Activated naive CD4-positive, alpha-beta T cell treated with anti-CD3 and anti-CD28 coated beads, Interleukin-2, amount 50 U/mL, for 16 hours (primary cell): ENCODE measurements around the gene ERVW-1.
"Not testable (repeated sequence)": the region's sequence is repeated elsewhere in the genome, so short reads cannot be mapped to it uniquely, and the experiment has no call there.

Experiments
- DNase-seq: peaks from one replicate; pipeline ENCODE4 v3.0.0-alpha.2; 2020

Gene ERVW-1, protein sequence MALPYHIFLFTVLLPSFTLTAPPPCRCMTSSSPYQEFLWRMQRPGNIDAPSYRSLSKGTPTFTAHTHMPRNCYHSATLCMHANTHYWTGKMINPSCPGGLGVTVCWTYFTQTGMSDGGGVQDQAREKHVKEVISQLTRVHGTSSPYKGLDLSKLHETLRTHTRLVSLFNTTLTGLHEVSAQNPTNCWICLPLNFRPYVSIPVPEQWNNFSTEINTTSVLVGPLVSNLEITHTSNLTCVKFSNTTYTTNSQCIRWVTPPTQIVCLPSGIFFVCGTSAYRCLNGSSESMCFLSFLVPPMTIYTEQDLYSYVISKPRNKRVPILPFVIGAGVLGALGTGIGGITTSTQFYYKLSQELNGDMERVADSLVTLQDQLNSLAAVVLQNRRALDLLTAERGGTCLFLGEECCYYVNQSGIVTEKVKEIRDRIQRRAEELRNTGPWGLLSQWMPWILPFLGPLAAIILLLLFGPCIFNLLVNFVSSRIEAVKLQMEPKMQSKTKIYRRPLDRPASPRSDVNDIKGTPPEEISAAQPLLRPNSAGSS

DNA sequence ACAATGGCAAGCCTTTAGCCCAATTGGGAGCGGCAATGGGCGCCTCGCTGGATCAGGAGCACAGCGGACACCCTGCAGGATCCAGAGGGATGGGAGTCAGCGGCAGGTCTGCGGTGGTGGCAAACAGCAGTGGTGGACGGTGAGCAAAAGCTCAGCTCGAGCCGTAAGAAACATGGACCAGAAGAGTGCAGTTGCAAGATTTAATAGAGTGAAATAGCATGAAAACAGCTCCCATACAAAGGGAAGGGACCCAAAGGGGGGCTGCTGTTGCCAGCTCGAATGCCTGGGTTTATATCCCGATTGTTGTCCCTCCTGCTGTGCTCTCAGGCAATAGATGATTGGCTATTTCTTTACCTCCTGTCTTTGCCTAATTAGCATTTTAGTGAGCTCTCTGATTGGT, at the start of gene ERVW-1:
Gene ERVW-1, minus strand, starts transcription at position 266 of the 400 bp plus-strand sequence. CDS start 7,565 bp downstream, outside the sequence.
- DNase-seq: not testable (repeated sequence)

DNA sequence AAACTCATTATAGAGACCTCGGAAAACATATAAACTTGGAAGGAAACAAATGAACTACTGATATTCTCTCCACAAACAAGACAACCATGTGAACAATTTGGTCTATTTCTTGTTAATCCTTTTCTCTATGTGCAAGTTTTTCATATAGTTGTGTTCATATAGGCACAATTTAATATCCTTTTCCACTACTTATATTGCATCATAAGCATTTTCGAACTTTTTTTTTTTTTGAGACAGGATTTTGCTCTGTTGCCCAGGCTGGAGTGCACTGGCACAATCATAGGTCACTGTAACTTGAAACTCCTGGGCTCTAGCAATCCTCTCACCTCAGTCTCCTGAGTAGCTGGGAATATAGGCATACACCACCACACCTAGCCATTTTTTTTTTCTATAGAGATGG, 45.4 kb upstream of the ERVW-1 start:
- no peak for DNase-seq

- DNase-seq: no peak
Measured at GRCh38 chr7:92520024-92520423, 42.3 kb upstream of the ERVW-1 start.

DNA sequence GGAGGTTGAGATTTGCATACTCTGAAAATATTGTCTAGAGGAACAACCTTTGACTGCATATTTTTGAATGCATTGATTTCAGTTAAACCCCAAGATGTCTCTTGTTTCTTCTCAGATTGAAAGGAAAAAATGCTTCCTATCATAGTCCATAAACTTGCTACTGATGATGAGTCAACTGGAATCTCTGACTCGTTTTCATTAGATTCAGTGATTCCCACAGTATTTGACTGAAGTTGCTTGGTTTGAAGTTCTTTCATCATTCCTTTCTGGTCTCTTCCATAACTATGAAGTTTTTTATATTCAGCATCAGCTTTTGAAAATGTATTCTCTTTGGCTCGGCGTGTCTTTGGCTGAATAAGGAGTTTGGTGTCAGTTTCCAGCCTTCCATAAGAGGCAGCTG, 39.9 kb upstream of the ERVW-1 start:
- no peak for DNase-seq

GRCh38 chr7:92513167-92513902, 35.6 kb upstream of the ERVW-1 start:
- no peak for DNase-seq

- DNase-seq: no peak
Measured at GRCh38 chr7:92508946-92509345, 31.2 kb upstream of the ERVW-1 start.

GRCh38 chr7:92506363-92506762, 28.6 kb upstream of the ERVW-1 start:
- DNase-seq: no peak

- DNase-seq: no peak
Measured at GRCh38 chr7:92504563-92504962, 26.8 kb upstream of the ERVW-1 start.

DNA sequence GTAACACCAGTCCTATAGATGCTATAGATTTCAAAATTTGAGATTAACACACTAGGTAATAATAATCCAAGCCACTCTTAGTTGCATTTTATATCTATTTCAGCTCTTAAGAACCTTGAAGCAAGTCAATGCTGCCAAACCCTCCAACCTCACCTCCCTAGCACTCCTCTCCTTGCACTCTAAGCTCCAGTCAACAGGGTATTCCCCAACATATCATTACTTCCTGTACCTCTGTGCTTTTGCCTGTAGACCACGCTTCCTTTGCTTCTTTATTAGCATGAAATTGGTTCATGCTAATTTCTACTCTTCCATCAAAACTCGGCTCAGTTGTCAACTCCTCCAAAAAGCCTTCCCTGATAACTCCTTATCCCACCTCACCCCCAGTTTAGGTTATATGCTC, 26.0 kb upstream of the ERVW-1 start:
- no peak for DNase-seq

GRCh38 chr7:92498557-92498956, 20.8 kb upstream of the ERVW-1 start:
- DNase-seq: no peak

DNA sequence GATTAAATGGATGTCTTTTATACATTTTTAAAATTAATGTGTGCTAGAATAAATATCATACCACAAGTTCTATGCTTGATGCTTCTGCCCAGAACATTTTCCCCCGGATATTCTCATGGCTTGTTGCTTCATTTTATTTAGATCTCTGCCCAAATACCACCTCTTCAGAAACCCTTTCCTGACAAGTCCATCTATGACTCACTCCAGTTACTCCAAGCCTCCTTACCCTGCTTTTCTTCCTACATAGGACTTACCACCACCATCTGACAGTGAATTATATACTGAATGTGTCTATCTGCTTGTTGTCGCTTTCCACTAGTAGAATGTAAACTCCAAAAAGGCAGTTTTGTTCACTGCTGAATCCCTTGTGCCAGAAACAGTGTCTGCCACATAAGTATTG, 19.1 kb upstream of the ERVW-1 start:
- DNase-seq: no peak

DNA sequence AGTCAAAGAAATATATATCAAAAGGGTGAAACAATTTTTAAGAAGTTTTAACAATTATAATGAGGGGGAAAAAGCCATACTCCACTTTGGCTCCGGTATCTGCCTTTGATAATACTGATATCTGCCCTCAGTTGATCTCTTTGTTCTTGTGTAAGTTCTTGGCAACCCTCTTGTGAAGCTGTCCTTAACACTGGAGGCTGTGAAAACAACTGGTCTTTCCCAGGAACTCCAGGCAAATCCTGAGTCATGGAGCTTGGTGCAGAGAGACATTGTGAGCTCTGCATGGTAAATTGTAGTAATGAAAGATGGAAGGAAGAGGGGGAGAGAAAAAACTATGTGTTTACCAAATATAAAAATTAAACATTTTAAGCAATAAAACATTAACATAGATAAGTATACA, 11.9 kb upstream of the ERVW-1 start:
- no peak for DNase-seq

GRCh38 chr7:92487804-92488203, 10.1 kb upstream of the ERVW-1 start:
- no peak for DNase-seq

DNA sequence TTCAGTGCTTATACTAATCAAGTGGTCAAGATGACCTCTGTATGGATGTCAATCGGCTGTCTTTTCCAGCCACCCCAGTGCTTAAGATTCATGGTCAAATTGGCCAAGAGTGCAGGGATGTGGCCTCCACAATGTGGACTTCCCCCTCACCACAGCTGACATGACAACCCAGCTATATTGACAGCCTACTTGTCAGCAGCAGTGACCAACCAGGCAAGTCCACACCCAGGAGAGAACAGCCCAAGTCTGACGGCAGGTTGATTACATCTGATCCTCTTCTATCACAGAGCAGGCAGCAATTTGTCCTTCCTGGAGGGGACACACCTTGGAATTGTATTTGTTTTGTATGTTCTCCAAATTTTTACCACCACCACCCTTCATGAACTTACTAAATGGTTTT, 8.2 kb upstream of the ERVW-1 start:
- DNase-seq: no peak

GRCh38 chr7:92485267-92485892, 7.6 kb upstream of the ERVW-1 start:
- no peak for DNase-seq

DNA sequence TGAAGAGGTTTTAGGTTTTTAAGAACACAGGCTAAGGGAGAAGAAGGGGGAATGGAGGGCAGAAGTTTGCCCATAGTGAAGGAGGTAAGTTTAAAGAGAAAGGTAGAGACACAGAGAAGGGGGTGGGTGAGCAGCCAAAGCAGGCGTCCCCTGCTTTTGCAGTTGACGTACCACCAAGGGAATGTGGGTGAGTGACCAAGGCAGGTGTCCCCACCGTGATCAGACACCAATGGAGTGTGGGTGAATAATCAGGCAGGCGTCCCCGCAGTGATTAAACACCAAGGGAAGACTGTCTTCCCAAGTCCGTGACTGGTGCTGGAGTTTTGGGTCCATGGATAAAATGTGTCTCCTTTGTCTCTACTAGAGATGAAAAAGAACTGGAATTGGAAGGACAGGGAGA, 6.5 kb upstream of the ERVW-1 start:
- not testable (repeated sequence) for DNase-seq

- not testable (repeated sequence) for DNase-seq
Measured at GRCh38 chr7:92483624-92484023, 5.9 kb upstream of the ERVW-1 start.

DNA sequence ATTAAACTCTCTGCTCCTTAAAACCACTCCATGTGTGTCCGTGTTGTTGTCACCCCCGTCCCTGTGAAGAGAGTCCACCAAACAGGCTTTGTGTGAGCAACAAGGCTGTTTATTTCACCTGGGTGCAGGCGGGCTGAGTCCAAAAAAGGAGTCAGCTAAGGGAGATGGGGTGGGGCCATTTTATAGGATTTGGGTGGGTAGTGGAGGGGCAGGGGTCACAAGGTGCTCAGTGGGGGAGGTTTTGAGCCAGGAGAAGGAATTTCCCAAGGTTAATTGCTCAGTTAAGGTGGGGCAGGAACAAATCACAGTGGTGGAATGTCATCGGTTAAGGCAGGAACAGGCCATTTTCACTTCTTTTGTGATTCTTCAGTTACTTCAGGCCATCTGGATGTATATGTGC, 1.4 kb upstream of the ERVW-1 start:
- DNase-seq: not testable (repeated sequence)

DNA sequence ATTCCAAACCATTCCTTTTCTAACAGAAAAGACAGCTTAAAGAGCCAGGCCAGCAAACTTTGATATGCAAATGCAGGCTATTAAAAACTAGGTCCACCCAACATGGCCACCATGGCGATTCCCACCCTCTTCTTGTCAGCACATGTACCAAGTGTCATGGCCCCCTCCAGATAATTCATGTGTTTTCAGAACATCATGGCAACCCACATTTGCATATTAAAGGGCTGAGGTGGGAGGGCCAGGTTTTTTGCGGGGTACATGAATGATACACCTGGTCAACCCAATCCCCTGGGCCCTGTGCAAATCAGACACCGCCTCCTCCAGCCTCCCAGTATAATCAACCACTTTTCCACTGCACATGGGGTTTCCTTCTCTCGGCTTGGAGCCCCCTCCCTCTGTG, 965 bp upstream of the ERVW-1 start:
- no peak for DNase-seq

GRCh38 chr7:92478095-92478494, 349 bp upstream of the ERVW-1 start:
- no peak for DNase-seq

DNA sequence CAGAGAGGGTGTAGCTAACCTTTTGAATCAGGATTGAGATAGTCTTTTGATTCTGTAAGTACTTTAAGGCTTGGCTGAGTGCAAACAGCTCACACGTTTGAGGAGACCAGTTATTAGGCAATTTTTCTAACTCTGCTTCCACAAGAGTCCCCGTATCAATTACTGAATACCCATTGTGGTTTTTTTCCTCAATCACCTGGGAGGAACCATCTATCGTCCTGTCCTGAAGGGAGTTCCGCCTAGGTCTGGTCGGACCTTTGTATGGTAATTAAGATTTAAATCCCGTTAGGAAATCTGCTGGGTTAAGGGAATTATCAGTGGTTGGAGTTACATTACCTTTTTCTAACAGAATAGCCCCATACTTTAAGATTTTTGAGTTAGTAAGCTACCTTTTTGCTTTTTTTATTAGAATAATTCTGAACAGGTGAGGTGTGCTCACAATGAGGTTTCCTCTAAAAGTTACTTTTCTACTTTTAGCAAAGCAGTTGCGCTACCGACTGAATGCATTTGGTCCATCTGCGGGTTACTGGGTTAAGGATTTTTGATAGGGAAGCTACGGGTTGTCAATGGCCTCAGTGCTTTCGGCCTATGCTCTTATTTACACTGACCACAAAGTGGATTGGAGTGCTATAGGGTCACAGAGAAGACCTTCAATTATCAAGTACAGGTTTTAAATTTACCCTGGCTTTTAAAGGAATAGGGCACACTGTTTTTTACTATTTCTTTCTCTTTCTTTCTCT, 1.7 kb downstream of the ERVW-1 start:
- not testable (repeated sequence) for DNase-seq

DNA sequence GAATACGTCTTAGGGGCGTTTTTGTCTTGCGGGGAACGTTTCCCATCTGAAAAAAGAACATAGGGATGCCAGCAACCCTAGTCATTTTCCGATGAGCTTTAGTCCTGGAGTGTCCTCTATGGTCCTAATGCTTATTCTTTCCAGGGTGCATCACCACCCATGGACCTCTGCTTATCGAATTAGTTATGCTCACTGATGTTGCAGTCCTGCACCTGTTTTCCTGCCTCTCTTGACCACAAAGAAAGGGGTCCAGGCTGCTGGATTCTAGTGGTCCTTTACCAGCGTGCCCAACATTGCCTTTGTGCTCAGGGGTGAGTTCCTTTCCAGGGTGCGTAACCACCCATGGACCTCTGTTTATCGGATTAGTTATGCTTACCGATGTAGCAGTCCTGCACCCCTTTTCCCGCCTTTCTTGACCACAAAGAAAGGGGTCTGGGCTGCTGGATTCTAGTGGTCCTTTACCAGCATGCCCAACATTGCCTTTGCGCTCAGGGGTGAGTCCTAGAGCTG, 2.4 kb downstream of the ERVW-1 start:
- not testable (repeated sequence) for DNase-seq

DNA sequence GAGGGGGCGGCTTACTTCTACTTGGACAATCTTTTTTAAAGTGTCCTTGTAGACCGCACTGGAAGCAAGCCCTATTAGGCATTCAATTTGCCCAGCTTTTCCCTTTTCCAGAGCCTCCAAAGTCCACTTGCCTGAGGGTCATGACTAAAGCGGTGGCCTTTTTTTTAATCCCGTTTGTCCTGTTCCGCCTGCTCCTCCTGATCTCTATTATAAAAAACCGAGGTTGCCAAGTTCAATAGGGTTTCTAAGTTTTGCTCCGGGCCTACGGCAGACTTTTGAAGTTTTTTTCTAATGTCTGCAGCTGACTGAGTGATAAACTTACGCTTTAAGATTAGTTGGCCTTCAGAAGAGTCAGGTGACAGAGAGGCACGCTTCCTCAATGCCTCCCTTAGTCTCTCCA, 3.8 kb downstream of the ERVW-1 start:
- DNase-seq: not testable (repeated sequence)
